Right lobe of liver (tissue), 6 donors: Measurements from ENCODE around the gene BBOX1. TPM values are rescaled to one million over a fixed set of nuclear protein-coding genes. Genes with fewer than 3 reads are reported as not detected.

ENCODE experiments used
- ATAC-seq, 4 donors: fragments of 200-7000 bp; cut with Tn5 transposase; one replicate each; pipeline ENCODE4 v1.9.1; 2020; ENCODE audit warnings: mild to moderate bottlenecking in 4 of 4, moderate library complexity in 4 of 4
- DNase-seq, 3 donors: peaks; one replicate each; pipeline ENCODE4 v3.0.0-alpha.2; 2020
- H3K27ac ChIP-seq, 3 donors: fragments of 200-600 bp; one replicate each; pipeline ENCODE4 v1.8.0; 2022
- H3K27me3 ChIP-seq, 2 donors: fragments of 200-600 bp; one replicate each; pipeline ENCODE4 v1.8.0; 2022
- H3K36me3 ChIP-seq, 4 donors: fragments of 200-600 bp; sonication (generic) in 1 of 4; one replicate each; pipeline versions ENCODE4 v1.5.1 to v1.8.0; 2017 to 2022; ENCODE audit warnings: control low read depth in 1 of 4
- H3K4me1 ChIP-seq, 4 donors: fragments of 200-600 bp; sonication (generic) in 1 of 4; one replicate each; pipeline versions ENCODE4 v1.5.1 to v1.8.0; 2017 to 2022; ENCODE audit warnings: control low read depth in 1 of 4
- H3K4me3 ChIP-seq, 3 donors: fragments of 200-600 bp; one replicate each; pipeline ENCODE4 v1.8.0; 2022
- H3K9me3 ChIP-seq, 4 donors: fragments of 200-600 bp; sonication (generic) in 1 of 4; one replicate each; pipeline versions ENCODE4 v1.5.1 to v1.8.0; 2017 to 2022; ENCODE audit warnings: control low read depth in 1 of 4
- POLR2A ChIP-seq: fragments of 450-650 bp; IDR thresholded peaks from one replicate; pipeline ENCODE4 v1.6.1; 2017; ENCODE audit warnings: antibody characterized with exemption, mild to moderate bottlenecking
- WGBS: methylation state at CpG from one replicate; pipeline ENCODE4 v1.1.6; 2018; ENCODE audit warnings: low coverage, low lambda C conversion rate; ENCODE audit not compliant: insufficient coverage; ENCODE audit errors: missing lambda C conversion rate; 5-methylcytosine and 5-hydroxymethylcytosine counted together
- intact Hi-C, 2 donors: fragments of 100-400 bp; cut with DNase I; formaldehyde crosslinking; loops; one replicate each; pipeline versions ENCODE4 v1.11.2 to v1.14.1; 2022
- total RNA-seq, 6 experiments: library from RNA; depleted of rRNA in 2 of 6; stranded (reverse); fragments of >200 nt in 2 of 6; fragmentation: NEBNext Ultra II Directional in 3 of 6; extraction: Animal tissue kit (Norgen Biotek cat#: 25700) in 3 of 6; gene quantifications; one replicate each; pipeline versions ENCODE4 v1.1.0 to v1.2.4, GENCODE V29; 2016 to 2023
- TF ChIP-seq, protein P1 (sequence below), 4 donors: fragments of 200-600 bp in 3 of 4; fragments of 450-650 bp in 1 of 4; IDR thresholded peaks; one replicate each; pipeline versions ENCODE4 v1.5.1 to v1.8.0; 2016 to 2022; ENCODE audit warnings: antibody characterized with exemption in 4 of 4, mild to moderate bottlenecking in 2 of 4
- donor health status: DM: no; HTN: yes; CAD: no.
- donor health status: DM: no; HTN: no; CAD: no.
- donor health status: DM: no; HTN: no; CAD: no.
- donor health status: DM: no; HTN: yes; CAD: no.
- donor health status: DM: no; HTN: yes; CAD: no.

BBOX1 gene
- total RNA-seq, 6 experiments from 2014 or later = 1.9 to 25.3 (median 13.9) TPM

DNA sequence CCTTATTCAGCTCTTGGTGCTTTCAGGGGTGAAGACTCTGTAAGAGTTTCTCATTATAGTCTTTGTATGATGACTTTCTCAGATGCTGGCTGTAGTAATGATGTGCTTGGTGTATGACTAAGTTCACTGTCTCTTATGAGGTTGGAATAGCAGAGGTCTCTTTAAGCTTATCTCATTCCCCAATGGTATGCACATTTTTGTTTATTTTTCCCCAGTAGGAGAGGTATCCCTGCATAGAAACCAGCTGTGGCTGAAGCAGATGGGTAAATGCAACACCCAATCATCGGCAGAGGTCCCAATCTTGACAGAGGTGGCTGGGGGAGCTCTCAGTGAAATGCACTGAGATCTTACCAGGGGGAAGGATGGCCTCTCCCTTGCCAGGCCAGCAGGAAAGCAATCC, 34.6 kb downstream of the BBOX1 start:
- Histone ChIP-seq H3K27ac (no peak overlapping the region), H3K9me3 (no peaks in the 10 kb centered on the region), H3K4me1 (no peaks in the 10 kb centered on the region), H3K4me3 (no peak overlapping the region), H3K27me3 (no peaks in the 10 kb centered on the region), H3K36me3 (no peaks in the 10 kb centered on the region)
- DNase-seq = no peak
- no CpG with 5 or more reads among the region's 1 CpG for WGBS
- intact Hi-C loops = no loop called here
- TF ChIP-seq, protein P1, sequence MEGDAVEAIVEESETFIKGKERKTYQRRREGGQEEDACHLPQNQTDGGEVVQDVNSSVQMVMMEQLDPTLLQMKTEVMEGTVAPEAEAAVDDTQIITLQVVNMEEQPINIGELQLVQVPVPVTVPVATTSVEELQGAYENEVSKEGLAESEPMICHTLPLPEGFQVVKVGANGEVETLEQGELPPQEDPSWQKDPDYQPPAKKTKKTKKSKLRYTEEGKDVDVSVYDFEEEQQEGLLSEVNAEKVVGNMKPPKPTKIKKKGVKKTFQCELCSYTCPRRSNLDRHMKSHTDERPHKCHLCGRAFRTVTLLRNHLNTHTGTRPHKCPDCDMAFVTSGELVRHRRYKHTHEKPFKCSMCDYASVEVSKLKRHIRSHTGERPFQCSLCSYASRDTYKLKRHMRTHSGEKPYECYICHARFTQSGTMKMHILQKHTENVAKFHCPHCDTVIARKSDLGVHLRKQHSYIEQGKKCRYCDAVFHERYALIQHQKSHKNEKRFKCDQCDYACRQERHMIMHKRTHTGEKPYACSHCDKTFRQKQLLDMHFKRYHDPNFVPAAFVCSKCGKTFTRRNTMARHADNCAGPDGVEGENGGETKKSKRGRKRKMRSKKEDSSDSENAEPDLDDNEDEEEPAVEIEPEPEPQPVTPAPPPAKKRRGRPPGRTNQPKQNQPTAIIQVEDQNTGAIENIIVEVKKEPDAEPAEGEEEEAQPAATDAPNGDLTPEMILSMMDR (IDR thresholded peaks at IDR 0.05) = no peak
- TF ChIP-seq POLR2A = no peak
- no peak for ATAC-seq

DNA sequence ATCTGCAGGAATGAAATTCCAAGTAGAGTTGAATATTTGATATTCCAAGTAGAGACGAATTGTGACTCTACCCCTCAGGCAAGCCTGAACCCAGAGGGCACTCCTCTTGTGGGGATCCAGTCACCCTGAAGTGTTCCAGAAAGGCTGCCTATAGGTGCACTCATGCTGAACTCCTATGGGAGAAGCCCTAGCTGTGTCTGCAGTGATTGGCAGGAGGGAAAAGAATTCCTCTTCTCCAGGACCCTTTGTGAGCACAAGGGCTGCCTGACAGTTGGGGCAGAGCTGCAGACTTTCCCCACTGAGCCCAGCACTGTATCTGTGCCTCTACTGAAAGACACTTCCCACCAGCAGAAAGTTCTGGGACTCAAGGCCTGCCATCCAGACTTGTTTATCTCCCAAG, 35.0 kb downstream of the BBOX1 start:
- Histone ChIP-seq H3K27me3 (no peaks in the 10 kb centered on the region), H3K27ac (no peak overlapping the region), H3K36me3 (no peaks in the 10 kb centered on the region), H3K4me3 (no peak overlapping the region), H3K4me1 (no peaks in the 10 kb centered on the region), H3K9me3 (no peaks in the 10 kb centered on the region)
- ATAC-seq = no peak
- TF ChIP-seq, protein P1 (IDR thresholded peaks at IDR 0.05) = no peak
- TF ChIP-seq POLR2A = no peak
- 67% methylated on average over 1 of the region's 1 CpG for WGBS
- intact Hi-C loops = no loop called here
- DNase-seq = no peak

DNA sequence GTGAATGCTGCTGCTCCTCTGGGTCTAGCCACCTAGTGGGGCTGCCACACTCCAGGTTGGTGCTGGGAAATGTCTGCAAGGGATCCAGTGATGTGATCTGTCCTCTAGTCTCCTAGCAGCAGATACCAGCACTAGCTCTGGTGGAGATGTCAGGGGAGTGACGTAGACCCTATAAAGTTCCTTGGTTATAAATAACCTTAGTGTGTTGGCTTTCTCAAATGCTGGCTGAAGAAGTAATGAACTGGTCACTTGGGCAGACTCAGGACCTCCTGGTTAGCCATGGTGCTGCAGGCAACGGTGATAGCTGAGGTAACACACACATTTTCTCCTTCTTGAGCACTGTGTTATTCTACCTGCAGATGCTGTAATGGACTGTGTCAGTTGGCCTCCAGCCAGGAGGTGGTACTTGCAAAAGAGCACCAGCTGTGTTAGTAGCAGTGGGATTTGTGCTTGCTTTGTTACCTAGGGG, 35.5 kb downstream of the BBOX1 start:
- no peak for TF ChIP-seq POLR2A
- TF ChIP-seq, protein P1 (IDR thresholded peaks at IDR 0.05) = no peak
- H3K4me3 ChIP-seq = no peak overlapping the region
- DNase-seq = no peak
- no peaks in the 10 kb centered on the region for H3K9me3 ChIP-seq
- no peaks in the 10 kb centered on the region for H3K27me3 ChIP-seq
- no peaks in the 10 kb centered on the region for H3K4me1 ChIP-seq
- WGBS = 71% methylated on average over 1 of the region's 2 CpGs
- ATAC-seq = no peak
- intact Hi-C loops = no loop called here
- no peaks in the 10 kb centered on the region for H3K36me3 ChIP-seq
- no peak overlapping the region for H3K27ac ChIP-seq

DNA sequence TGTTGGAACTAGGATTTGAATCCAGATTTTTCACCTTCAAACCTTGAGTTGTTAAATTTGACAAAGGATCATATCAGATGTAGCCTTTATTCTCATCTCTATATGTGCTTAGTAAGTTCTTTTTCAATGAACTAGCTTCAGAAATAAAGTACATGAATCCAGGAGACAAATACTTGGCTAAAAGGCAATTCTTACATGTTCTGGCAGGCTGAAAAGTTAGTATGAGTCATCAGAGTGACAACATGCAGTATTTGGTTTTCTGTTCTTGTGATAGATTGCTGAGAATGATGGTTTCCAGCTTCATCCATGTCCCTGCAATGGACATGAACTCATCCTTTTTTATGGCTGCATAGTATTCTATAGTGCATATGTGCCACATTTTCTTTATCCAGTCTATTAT, 40.4 kb downstream of the BBOX1 start:
- intact Hi-C loops = no loop called here
- no peak for TF ChIP-seq POLR2A
- TF ChIP-seq, protein P1 (IDR thresholded peaks at IDR 0.05) = no peak
- H3K27ac ChIP-seq = no peak overlapping the region
- H3K27me3 ChIP-seq = no peaks in the 10 kb centered on the region
- H3K36me3 ChIP-seq = no peaks in the 10 kb centered on the region
- H3K9me3 ChIP-seq = no peaks in the 10 kb centered on the region
- no peak for DNase-seq
- H3K4me3 ChIP-seq = no peak overlapping the region
- ATAC-seq = peak in 2 of 4 donors; percentile 55 to 61
- no peaks in the 10 kb centered on the region for H3K4me1 ChIP-seq

DNA sequence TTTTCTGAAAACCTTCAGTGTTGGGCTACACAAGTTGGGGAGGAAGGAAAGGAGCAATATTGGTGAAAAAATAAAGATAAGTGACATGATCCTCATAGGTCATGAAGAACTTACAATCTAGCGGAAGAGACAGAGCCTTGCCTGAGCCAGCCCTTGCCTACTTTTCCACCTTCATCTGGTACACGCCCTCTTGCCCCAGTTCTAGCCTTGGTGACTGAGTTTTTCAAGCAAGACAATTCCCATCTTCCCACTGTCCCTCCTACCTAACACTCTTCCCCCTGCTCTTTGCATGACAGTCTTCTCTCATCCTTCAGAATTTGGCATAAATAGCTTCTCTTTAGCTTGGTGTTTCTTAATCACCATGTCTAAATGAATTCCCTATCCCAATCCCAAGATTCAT, 42.6 kb downstream of the BBOX1 start:
- no peak for DNase-seq
- Histone ChIP-seq H3K27ac (no peak overlapping the region), H3K4me3 (no peak overlapping the region), H3K27me3 (no peaks in the 10 kb centered on the region), H3K36me3 (no peaks in the 10 kb centered on the region), H3K9me3 (no peaks in the 10 kb centered on the region), H3K4me1 (peaks cover 0 to 11% (median 4%) of the 10 kb centered on the region in 4 donors)
- 79% methylated on average over 2 of the region's 2 CpGs for WGBS
- TF ChIP-seq, protein P1 (IDR thresholded peaks at IDR 0.05) = no peak
- TF ChIP-seq POLR2A = no peak
- ATAC-seq = no peak
- intact Hi-C loops = no loop called here
